Measurements from ENCODE around the gene SPATA32. TPM values are rescaled to one million over a fixed set of nuclear protein-coding genes. Genes with fewer than 3 reads are reported as not detected.
A peak's percentile ranks its signal among the peaks of the same experiment; 100 is the strongest.

Gene SPATA32, protein sequence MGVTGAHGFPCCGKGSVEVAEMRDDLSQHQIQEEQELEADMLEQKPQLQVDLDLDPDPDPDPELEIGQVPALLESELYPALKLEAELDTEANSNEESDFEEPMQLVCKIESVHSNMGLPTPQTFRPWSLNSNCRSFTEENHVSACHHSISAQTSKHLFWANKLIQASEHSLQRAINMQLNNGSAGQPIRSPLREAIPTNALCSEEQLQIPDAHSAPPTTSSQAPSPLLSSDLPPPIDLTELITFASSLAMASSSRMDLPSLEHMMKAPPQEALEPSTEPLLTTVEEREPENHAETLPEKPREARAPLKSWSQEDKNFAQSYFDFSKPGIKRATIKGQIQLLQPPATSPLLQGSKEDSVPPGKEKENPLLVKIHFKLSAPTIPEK
- under 1 TPM in 1 of 2 experiments, not detected in 1; 0.12 TPM for total RNA-seq

DNA sequence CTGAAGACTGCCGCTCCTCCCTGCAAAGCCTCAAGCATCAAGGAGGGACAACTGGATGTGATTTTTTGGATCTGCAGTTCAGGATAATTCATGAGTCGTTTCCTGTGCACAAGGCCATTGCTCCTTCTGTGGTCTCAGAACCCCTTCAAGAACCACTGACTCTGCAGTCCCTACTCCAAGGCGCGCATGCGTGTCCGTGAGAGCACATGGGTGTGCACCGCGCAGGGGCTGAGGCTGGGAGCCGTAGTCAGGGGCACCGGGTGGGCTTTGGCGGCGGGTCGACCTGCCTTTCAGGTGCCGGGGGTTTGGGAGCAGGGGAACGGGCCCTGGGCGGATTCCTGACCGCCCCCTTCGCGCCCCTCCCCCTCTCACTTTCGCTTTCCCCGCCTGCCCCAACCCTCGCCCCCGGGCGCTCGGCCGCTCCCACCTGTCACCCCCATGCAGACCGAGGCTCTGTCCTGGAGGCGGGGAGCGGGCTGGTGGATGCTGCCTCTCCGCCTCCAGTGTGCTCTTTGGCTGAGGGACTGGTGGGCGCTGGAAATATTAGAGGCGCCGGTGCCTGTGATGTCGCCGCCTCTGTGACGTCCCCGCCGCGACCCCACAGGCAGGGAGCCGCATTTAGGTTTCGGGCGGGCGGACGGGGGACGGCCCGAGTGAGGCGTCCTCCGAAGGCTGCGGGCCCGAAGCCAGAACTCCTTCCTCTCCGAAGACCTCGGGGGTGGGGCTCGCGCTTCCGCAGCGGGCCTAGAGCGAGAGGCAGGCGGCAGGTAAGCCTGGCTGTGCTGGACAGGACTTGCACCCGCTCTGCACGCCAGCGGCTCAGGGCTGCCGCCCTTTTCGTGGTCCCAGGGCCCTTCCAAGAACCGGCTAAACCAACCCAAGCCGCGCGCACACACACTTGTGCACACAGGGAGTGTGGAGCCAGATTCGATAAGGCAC lies at the start of gene SPATA32:
SPATA32 (minus strand) TSS at position 518 of the 939 bp plus-strand sequence; CDS start at position 440, 78 bp downstream.
- intact Hi-C loops (cut with micrococcal nuclease) = loop anchor here (1.0 to 5.0 kb wide), 2 partner anchors 43 to 125 kb away; no protein-coding TSS in a partner anchor
- ChIA-PET CTCF (interaction anchor here (0.6 to 2.2 kb wide), 2 partner anchors 15 to 43 kb away, joined by 3 to 13 read pairs; no protein-coding TSS in a partner anchor), POLR2A (no interaction called here)
- peak; percentile 79 for DNase-seq
- no peaks in the 10 kb centered on the region for H3K9me3 Mint-ChIP-seq
- peaks cover 21% of the 10 kb centered on the region for H3K4me1 Mint-ChIP-seq (ENCODE audit: low read depth)
- H3K27me3 Mint-ChIP-seq = no peaks in the 10 kb centered on the region
- H3K36me3 Mint-ChIP-seq = peaks cover 30% of the 10 kb centered on the region
- peak within 1 kb of the TSS; percentile 67 for H3K27ac Mint-ChIP-seq
- peak within 1 kb of the TSS; percentile 69 for H3K4me3 Mint-ChIP-seq

DNA sequence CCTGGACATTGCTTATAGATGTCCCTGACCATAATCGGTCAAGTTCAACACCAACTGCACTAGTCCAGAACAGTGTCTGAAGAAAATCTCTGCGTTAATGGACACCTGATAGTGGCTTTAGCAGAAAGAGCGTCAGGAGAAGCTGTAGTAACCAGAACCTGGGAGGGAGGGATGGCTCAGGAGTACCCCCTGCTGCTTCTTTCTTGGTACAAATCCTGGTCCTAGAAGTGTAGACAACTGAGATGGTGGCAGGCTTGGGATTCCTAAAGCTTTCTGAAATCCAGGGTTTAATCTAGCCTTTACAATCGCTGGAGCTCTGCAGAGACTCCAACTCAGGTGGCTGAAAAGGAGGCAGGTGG lies 49.5 kb upstream of the SPATA32 start:
- ChIA-PET POLR2A (interaction anchor here (0.6 to 8.5 kb wide), 11 partner anchors 10 to 162 kb away, joined by 3 to 74 read pairs (median 5); partner anchors contain the start of genes FMNL1, HEXIM1 and HEXIM2), CTCF (interaction anchor here (0.6 to 4.3 kb wide), 16 partner anchors 9 to 176 kb away, joined by 3 to 27 read pairs (median 5); partner anchors contain the start of genes ACBD4, HEXIM1 and HEXIM2)
- Mint-ChIP-seq H3K4me1 (ENCODE audit: low read depth) (peaks cover 70% of the 10 kb centered on the region), H3K27ac (peak overlapping the region; percentile 97), H3K9me3 (no peaks in the 10 kb centered on the region), H3K27me3 (no peaks in the 10 kb centered on the region), H3K4me3 (peak overlapping the region; percentile 93), H3K36me3 (peaks cover 78% of the 10 kb centered on the region)
- intact Hi-C loops (cut with micrococcal nuclease) = loop anchor here (5.0 kb wide), 1 partner anchor 34 kb away; no protein-coding TSS in a partner anchor
- no peak for DNase-seq

DNA sequence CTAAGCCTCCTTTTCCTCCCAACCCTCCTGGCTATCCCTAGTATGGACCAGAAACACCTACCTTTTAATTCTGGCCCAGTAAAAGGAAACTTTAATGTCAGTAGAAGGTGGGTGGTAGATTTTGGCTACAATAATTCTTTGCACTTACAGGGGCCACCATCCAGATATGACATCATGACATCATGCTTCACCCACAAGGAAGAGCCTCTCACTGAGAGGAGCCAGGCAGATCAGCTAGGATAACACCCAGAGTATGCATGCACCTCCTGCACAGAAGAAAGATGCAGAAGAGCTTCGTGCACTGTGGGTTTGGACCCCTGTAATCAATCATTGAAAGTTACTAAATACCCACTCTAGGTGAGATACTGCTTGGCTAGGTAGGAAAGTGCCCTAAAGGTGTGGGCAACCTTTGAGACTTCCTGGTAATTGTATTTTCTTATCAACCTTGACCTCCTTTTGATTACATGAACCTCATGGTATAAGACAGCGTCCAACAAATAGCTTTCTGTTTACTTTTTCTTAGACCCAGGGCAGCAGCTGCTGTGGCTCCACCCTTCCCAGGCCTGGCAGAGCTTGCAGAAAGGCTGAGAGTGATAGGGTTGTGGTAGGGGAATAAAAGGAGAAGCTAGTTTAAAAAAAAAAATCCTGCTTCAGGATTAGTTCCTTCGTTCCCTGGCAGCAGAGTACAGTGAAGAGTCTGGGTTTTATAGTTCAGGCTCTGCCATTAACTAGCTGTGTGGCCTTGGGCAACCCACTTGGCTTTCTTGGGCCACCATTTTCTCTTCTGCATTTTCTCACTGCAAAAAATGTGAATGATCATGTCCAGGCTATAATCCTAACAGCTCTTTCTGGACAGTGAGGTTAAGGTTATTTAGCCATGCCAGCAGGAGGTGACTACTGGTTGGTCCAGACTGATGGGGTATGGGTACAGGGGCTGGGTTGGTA lies 48.8 kb upstream of the SPATA32 start:
- Mint-ChIP-seq H3K4me3 (peak overlapping the region; percentile 93), H3K9me3 (no peaks in the 10 kb centered on the region), H3K27ac (peak overlapping the region; percentile 97), H3K27me3 (no peaks in the 10 kb centered on the region), H3K4me1 (ENCODE audit: low read depth) (peaks cover 77% of the 10 kb centered on the region), H3K36me3 (peaks cover 78% of the 10 kb centered on the region)
- CTCF ChIA-PET = interaction anchor here (0.6 to 4.3 kb wide), 14 partner anchors 9 to 175 kb away, joined by 3 to 21 read pairs (median 4); partner anchors contain the start of genes ACBD4 and HEXIM2
- intact Hi-C loops (cut with micrococcal nuclease) = loop anchor here (5.0 kb wide), 1 partner anchor 33 kb away; no protein-coding TSS in a partner anchor
- no peak for DNase-seq
- POLR2A ChIA-PET = interaction anchor here (0.7 to 3.2 kb wide), 6 partner anchors 33 to 149 kb away, joined by 3 to 52 read pairs (median 4); partner anchors contain the start of genes FMNL1 and HEXIM2

DNA sequence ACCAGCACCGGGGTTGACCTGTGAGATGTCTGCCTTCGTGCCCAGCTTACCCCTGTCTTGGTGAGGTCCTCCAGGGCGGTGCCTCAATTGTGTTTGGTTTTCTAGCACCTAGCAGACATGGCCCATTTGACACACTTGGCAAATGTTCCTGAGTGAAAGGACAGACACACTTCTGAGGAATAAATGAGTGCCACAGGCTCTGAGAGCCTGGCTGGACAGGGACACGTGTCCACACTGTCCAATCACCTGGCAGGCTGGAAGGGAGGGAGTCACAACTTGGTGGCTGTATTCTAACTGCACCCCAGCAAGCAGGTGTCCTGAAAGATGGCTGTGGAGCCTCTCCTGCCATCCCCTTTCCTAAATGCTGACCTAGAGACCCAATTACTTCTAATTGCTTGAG lies 47.5 kb upstream of the SPATA32 start:
- peaks cover 72% of the 10 kb centered on the region for H3K36me3 Mint-ChIP-seq
- intact Hi-C loops (cut with micrococcal nuclease) = no loop called here
- no peaks in the 10 kb centered on the region for H3K9me3 Mint-ChIP-seq
- no peak for DNase-seq
- ChIA-PET POLR2A (no interaction called here), CTCF (interaction anchor here (4.3 kb wide), 1 partner anchor 74 kb away, joined by 16 read pairs; no protein-coding TSS in a partner anchor)
- no peaks in the 10 kb centered on the region for H3K27me3 Mint-ChIP-seq
- peak overlapping the region; percentile 97 for H3K27ac Mint-ChIP-seq
- peaks cover 85% of the 10 kb centered on the region for H3K4me1 Mint-ChIP-seq (ENCODE audit: low read depth)
- no peak overlapping the region for H3K4me3 Mint-ChIP-seq

DNA sequence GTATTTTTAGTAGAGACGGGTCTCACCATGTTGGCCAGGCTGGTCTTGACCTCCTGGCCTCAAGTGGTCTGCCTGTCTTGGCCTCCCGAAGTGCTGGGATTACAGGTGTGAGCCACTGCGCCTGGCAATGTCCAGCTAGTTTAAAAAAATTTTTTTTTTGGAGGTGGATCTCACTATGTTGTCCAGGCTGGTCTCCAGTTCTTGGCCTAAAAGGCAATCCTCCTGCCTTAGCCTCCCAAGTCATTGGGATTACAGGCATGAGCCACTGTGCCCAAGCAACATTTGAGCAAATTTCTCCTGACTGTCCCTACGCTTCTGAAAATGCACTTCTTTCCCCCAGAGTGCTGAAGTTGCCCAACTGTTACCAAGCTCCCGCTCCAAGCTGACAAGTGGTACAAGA lies 46.9 kb upstream of the SPATA32 start:
- Mint-ChIP-seq H3K4me3 (no peak overlapping the region), H3K27me3 (no peaks in the 10 kb centered on the region), H3K27ac (peak overlapping the region; percentile 97), H3K36me3 (peaks cover 71% of the 10 kb centered on the region), H3K9me3 (no peaks in the 10 kb centered on the region), H3K4me1 (ENCODE audit: low read depth) (peaks cover 85% of the 10 kb centered on the region)
- intact Hi-C loops (cut with micrococcal nuclease) = no loop called here
- POLR2A ChIA-PET = interaction anchor here (0.8 to 4.0 kb wide), 2 partner anchors 8 to 82 kb away, joined by 3 to 41 read pairs; partner anchors contain the start of gene MAP3K14
- CTCF ChIA-PET = interaction anchor here (0.9 to 4.3 kb wide), 5 partner anchors 9 to 173 kb away, joined by 3 to 16 read pairs (median 3); partner anchors contain the start of gene ACBD4
- DNase-seq = no peak

DNA sequence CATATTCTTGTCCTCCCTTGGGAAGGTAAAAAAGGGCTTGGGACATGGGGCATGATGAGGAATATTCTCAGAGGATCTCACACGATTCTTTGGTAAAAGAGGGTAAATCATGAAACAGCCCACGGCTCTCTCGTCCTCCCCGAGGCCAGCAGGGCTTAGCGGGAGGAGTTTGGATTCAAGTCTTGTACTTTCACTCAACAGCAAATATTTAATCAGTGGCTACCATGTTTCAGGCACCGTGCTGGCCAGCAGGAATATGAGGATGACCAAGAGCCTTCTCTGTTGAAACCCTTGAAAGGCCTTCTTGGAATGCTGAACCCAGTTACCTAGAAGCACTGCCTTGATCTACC lies 46.1 kb upstream of the SPATA32 start:
- DNase-seq = no peak
- POLR2A ChIA-PET = interaction anchor here (0.8 to 4.0 kb wide), 4 partner anchors 9 to 160 kb away, joined by 3 to 41 read pairs (median 4); partner anchors contain the start of genes HEXIM1 and MAP3K14
- peaks cover 84% of the 10 kb centered on the region for H3K4me1 Mint-ChIP-seq (ENCODE audit: low read depth)
- H3K27me3 Mint-ChIP-seq = no peaks in the 10 kb centered on the region
- peaks cover 64% of the 10 kb centered on the region for H3K36me3 Mint-ChIP-seq
- H3K9me3 Mint-ChIP-seq = no peaks in the 10 kb centered on the region
- peak overlapping the region; percentile 97 for H3K27ac Mint-ChIP-seq
- H3K4me3 Mint-ChIP-seq = peak overlapping the region; percentile 53
- intact Hi-C loops (cut with micrococcal nuclease) = no loop called here
- CTCF ChIA-PET = interaction anchor here (0.7 to 1.6 kb wide), 6 partner anchors 10 to 172 kb away, joined by 3 to 4 read pairs (median 3); partner anchors contain the start of gene ACBD4

DNA sequence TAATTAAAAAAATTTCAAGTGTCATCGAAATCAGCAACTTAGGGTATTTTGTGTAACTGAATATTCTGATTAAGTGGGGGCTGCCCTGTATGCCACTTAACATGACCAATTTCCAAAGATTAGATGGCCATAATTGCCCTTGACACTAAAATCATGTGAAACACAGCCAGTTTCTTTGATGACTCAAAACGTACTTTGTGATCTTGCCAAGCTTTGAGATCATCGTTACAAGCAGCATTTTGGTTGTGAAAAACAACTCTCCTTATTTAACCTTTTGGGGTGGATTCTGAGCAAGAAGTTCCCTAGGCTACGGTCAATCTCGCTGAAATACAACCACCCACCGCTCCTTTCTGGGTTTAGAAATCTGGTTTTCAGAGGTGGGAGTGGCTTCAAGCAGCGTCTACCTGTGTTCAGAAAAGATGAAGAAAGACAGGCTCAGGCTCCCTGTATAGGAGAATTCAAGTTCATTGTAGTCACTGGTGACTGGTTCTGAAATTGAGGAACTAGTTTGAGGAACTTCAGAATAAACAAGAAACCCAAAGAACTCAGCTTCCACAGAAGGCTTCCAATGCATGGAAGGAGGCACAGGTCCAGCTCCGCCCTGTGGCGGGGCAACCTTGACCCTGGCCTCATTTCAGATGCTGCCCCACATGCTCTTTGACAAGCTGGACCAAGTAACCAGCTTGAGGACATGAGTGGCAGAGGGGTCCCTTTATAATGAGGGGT lies 45.6 kb upstream of the SPATA32 start:
- DNase-seq = peak; percentile 80
- Mint-ChIP-seq H3K4me3 (peak overlapping the region; percentile 53), H3K27ac (peak overlapping the region; percentile 97), H3K9me3 (no peaks in the 10 kb centered on the region), H3K27me3 (no peaks in the 10 kb centered on the region), H3K36me3 (peaks cover 69% of the 10 kb centered on the region), H3K4me1 (ENCODE audit: low read depth) (peaks cover 84% of the 10 kb centered on the region)
- CTCF ChIA-PET = interaction anchor here (0.7 to 2.7 kb wide), 7 partner anchors 9 to 172 kb away, joined by 3 to 20 read pairs (median 4); partner anchors contain the start of genes ACBD4 and MAP3K14
- POLR2A ChIA-PET = interaction anchor here (0.6 to 4.0 kb wide), 10 partner anchors 9 to 159 kb away, joined by 3 to 41 read pairs (median 3); partner anchors contain the start of genes HEXIM1 and MAP3K14
- intact Hi-C loops (cut with micrococcal nuclease) = loop anchor here (1.0 kb wide), 2 partner anchors 10 to 50 kb away; partner anchors contain the start of gene MAP3K14

DNA sequence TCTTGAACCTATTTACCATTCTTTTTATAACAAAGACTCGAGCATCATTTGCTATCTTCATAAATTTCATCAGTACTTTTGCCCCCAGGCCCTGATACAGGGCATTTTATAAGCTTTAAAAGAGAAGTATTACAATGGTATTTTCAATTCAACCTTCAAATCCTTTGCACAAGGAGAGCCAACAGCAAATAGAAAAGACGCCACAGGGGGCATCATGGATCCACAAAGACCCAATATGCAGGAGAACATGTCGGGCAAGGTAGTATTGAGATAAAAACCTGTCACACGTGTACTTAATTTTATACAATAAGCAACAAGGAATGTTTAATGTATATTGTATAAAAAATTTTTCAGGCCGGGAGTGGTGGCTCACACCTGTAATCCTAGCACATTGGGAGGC lies 44.7 kb upstream of the SPATA32 start:
- H3K36me3 Mint-ChIP-seq = peaks cover 66% of the 10 kb centered on the region
- H3K9me3 Mint-ChIP-seq = no peaks in the 10 kb centered on the region
- no peaks in the 10 kb centered on the region for H3K27me3 Mint-ChIP-seq
- peaks cover 83% of the 10 kb centered on the region for H3K4me1 Mint-ChIP-seq (ENCODE audit: low read depth)
- ChIA-PET POLR2A (interaction anchor here (0.6 to 4.0 kb wide), 7 partner anchors 10 to 158 kb away, joined by 3 to 41 read pairs (median 3); partner anchors contain the start of genes HEXIM1 and MAP3K14), CTCF (interaction anchor here (0.8 to 2.7 kb wide), 8 partner anchors 10 to 171 kb away, joined by 3 to 20 read pairs (median 4); partner anchors contain the start of genes ACBD4 and MAP3K14)
- H3K27ac Mint-ChIP-seq = peak overlapping the region; percentile 97
- H3K4me3 Mint-ChIP-seq = no peak overlapping the region
- intact Hi-C loops (cut with micrococcal nuclease) = loop anchor here (1.0 kb wide), 2 partner anchors 11 to 51 kb away; partner anchors contain the start of gene MAP3K14
- DNase-seq = no peak

DNA sequence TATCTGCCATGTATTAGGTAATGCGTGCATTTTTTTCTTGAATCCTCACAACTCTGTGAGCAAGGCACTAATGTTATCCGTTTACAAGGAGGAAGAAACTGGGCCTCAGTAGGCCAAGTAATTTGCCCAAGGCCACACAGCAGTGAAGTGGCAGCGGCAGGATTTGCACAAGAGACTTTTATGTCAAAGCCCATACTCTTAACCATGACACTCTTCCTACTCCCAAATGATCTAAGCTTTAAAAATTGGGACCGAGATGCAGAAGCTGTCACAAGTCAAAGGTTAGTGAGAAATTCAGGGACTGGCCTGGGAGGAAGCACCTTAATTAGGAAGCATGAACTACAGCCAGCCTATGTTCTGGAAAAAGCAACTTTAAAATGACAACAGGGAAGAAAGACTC lies 44.2 kb upstream of the SPATA32 start:
- H3K9me3 Mint-ChIP-seq = no peaks in the 10 kb centered on the region
- H3K36me3 Mint-ChIP-seq = peaks cover 62% of the 10 kb centered on the region
- POLR2A ChIA-PET = interaction anchor here (0.9 to 4.0 kb wide), 5 partner anchors 8 to 80 kb away, joined by 3 to 41 read pairs (median 3); partner anchors contain the start of gene MAP3K14
- H3K4me1 Mint-ChIP-seq (ENCODE audit: low read depth) = peaks cover 82% of the 10 kb centered on the region
- DNase-seq = no peak
- intact Hi-C loops (cut with micrococcal nuclease) = no loop called here
- H3K27me3 Mint-ChIP-seq = no peaks in the 10 kb centered on the region
- H3K27ac Mint-ChIP-seq = peak overlapping the region; percentile 97
- CTCF ChIA-PET = interaction anchor here (0.5 to 2.7 kb wide), 8 partner anchors 10 to 171 kb away, joined by 3 to 20 read pairs (median 4); partner anchors contain the start of genes ACBD4 and MAP3K14
- H3K4me3 Mint-ChIP-seq = no peak overlapping the region

Data from activated CD4-positive, alpha-beta memory T cell treated with anti-CD3 and anti-CD28 coated beads for 36 hours (primary cell).